NCI-H2196 treated with DMSO at 0.1 percent for 48 hours (cell line): ENCODE results near the gene IL9R.
"Not testable (repeated sequence)": the region's sequence is repeated elsewhere in the genome, so short reads cannot be mapped to it uniquely, and the experiment has no call there.

Experiments used
- DNase-seq: peaks from one replicate; lab custom pipeline; 2025; ENCODE audit not compliant: unreplicated experiment; lab: John Stamatoyannopoulos, UW

The IL9R gene

DNA sequence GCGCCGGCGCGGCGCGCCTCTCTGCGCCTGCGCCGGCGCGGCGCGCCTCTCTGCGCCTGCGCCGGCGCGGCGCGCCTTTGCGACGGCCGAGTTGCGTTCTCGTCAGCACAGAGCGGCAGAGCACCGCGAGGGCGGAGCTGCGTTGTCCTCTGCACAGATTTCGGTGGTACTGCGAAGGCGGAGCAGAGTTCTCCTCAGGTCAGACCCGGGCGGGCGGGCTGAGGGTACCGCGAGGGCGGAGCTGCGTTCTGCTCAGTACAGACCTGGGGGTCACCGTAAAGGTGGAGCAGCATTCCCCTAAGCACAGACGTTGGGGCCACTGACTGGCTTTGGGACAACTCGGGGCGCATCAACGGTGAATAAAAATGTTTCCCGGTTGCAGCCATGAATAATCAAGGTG lies 31.8 kb downstream of the IL9R start:
- not testable (repeated sequence) for DNase-seq

DNA sequence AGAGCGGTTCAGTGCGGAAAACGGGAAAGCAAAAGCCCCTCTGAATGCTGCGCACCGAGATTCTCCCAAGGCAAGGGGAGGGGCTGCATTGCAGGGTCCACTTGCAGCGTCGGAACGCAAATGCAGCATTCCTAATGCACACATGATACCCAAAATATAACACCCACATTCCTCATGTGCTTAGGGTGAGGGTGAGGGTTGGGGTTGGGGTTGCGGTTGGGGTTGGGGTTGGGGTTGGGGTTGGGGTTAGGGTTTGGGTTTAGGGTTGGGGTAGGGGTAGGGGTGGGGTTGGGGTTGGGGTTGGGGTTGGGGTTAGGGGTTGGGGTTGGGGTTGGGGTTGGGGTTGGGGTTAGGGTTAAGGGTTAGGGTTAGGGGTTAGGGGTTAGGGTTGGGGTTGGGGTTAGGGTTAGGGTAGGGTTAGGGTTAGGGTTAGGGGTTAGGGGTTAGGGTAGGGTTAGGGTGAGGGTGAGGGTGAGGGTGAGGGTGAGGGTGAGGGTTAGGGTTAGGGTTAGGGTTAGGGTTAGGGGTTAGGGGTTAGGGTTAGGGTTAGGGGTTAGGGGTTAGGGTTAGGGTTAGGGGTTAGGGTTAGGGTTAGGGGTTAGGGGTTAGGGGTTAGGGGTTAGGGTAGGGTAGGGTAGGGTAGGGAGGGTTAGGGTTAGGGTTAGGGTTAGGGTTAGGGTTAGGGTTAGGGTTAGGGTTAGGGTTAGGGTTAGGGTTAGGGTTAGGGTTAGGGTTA lies 32.4 kb downstream of the IL9R start:
- DNase-seq, result not testable (repeated sequence)

DNA sequence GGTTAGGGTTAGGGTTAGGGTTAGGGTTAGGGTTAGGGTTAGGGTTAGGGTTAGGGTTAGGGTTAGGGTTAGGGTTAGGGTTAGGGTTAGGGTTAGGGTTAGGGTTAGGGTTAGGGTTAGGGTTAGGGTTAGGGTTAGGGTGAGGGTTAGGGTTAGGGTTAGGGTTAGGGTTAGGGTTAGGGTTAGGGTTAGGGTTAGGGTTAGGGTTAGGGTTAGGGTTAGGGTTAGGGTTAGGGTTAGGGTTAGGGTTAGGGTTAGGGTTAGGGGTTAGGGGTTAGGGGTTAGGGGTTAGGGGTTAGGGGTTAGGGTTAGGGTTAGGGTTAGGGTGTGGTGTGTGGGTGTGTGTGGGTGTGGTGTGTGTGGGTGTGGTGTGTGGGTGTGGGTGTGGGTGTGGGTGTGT lies 33.0 kb downstream of the IL9R start:
- not testable (repeated sequence) for DNase-seq
